Liver (tissue), 9 donors: ENCODE results near the gene ISX. TPM values are rescaled to one million over a fixed set of nuclear protein-coding genes. Genes with fewer than 3 reads are reported as not detected.
A peak's percentile ranks its signal among the peaks of the same experiment; 100 is the strongest.

Experiments used
- DNase-seq: peaks from one replicate; pipeline ENCODE4 v3.0.0-alpha.2; 2017; ENCODE audit warnings: low spot score
- H3K27ac ChIP-seq, 2 donors: one replicate each; pipeline ENCODE4 v1.7.0; 2013; ENCODE audit warnings: inconsistent platforms in 2 of 2, low read length in 2 of 2, control low read depth in 1 of 2, low read depth in 1 of 2, mild to moderate bottlenecking in 1 of 2
- H3K27me3 ChIP-seq, 4 donors: one replicate each; pipeline versions ENCODE4 v1.6.1 to v1.7.0; 2013; ENCODE audit warnings: low read length in 3 of 4, inconsistent platforms in 1 of 4, mild to moderate bottlenecking in 1 of 4, moderate library complexity in 1 of 4; ENCODE audit not compliant: control insufficient read depth in 4 of 4, insufficient read depth in 4 of 4
- H3K36me3 ChIP-seq, 4 donors: one replicate each; pipeline versions ENCODE4 v1.6.1 to v1.7.0; 2013; ENCODE audit warnings: low read length in 3 of 4, mild to moderate bottlenecking in 3 of 4, low read depth in 1 of 4, moderate library complexity in 1 of 4; ENCODE audit not compliant: control insufficient read depth in 4 of 4, insufficient read depth in 3 of 4
- H3K4me1 ChIP-seq, 4 donors: one replicate each; pipeline versions ENCODE4 v1.6.1 to v1.7.0; 2013; ENCODE audit warnings: low read length in 3 of 4, mild to moderate bottlenecking in 3 of 4, moderate library complexity in 1 of 4; ENCODE audit not compliant: control insufficient read depth in 4 of 4, insufficient read depth in 4 of 4
- H3K4me3 ChIP-seq, 3 donors: one replicate each; pipeline versions ENCODE4 v1.6.1 to v1.7.0; 2013; ENCODE audit warnings: low read length in 3 of 3, control low read depth in 1 of 3, low read depth in 1 of 3, mild to moderate bottlenecking in 1 of 3
- H3K9ac ChIP-seq, 2 donors: one replicate each; pipeline ENCODE4 v1.7.0; 2013; ENCODE audit warnings: low read length in 2 of 2, mild to moderate bottlenecking in 2 of 2, moderate library complexity in 2 of 2, control low read depth in 1 of 2, low read depth in 1 of 2
- H3K9me3 ChIP-seq, 4 donors: one replicate each; pipeline versions ENCODE4 v1.6.1 to v1.7.0; 2013; ENCODE audit warnings: low read length in 3 of 4; ENCODE audit not compliant: control insufficient read depth in 4 of 4
- EGR1 ChIP-seq, 2 donors: IDR thresholded peaks; 2 replicates each; pipeline ENCODE4 v1.6.1; 2016 to 2018; ENCODE audit warnings: antibody characterized with exemption in 2 of 2, low read depth in 2 of 2
- FOXA1 ChIP-seq: IDR thresholded peaks from 2 replicates; pipeline ENCODE4 v1.6.1; 2016; ENCODE audit warnings: antibody characterized with exemption
- FOXA2 ChIP-seq: IDR thresholded peaks from 2 replicates; pipeline ENCODE4 v1.6.1; 2016; ENCODE audit warnings: antibody characterized with exemption
- GABPA ChIP-seq, 2 donors: IDR thresholded peaks in 1 of 2; conservative IDR thresholded peaks in 1 of 2; 2 replicates each; pipeline ENCODE4 v1.6.1; 2016; ENCODE audit warnings: antibody characterized with exemption in 2 of 2, mild to moderate bottlenecking in 1 of 2, moderate library complexity in 1 of 2
- HNF4A ChIP-seq, 2 donors: conservative IDR thresholded peaks; 2 replicates each; pipeline ENCODE4 v1.6.1; 2016; ENCODE audit warnings: antibody characterized with exemption in 2 of 2, mild to moderate bottlenecking in 2 of 2
- HNF4G ChIP-seq: IDR thresholded peaks from 2 replicates; pipeline ENCODE4 v1.6.1; 2016; ENCODE audit warnings: antibody characterized with exemption
- JUND ChIP-seq, 2 donors: IDR thresholded peaks; 2 replicates each; pipeline ENCODE4 v1.6.1; 2016; ENCODE audit warnings: antibody characterized with exemption in 2 of 2
- NR2F2 ChIP-seq: IDR thresholded peaks from 2 replicates; pipeline ENCODE4 v1.6.1; 2016; ENCODE audit warnings: antibody characterized with exemption
- RAD21 ChIP-seq, 2 donors: IDR thresholded peaks; 2 replicates each; pipeline ENCODE4 v1.6.1; 2016; ENCODE audit warnings: antibody characterized with exemption in 2 of 2, mild to moderate bottlenecking in 2 of 2
- RXRA ChIP-seq, 2 donors: IDR thresholded peaks; 2 replicates each; pipeline ENCODE4 v1.6.1; 2017 to 2018; ENCODE audit warnings: antibody characterized with exemption in 2 of 2, mild to moderate bottlenecking in 1 of 2
- SP1 ChIP-seq: IDR thresholded peaks from 2 replicates; pipeline ENCODE4 v1.6.1; 2018; ENCODE audit warnings: antibody characterized with exemption, mild to moderate bottlenecking
- TAF1 ChIP-seq: conservative IDR thresholded peaks from 2 replicates; pipeline ENCODE4 v1.6.1; 2016; ENCODE audit warnings: antibody characterized with exemption, mild to moderate bottlenecking
- YY1 ChIP-seq: IDR thresholded peaks from 2 replicates; pipeline ENCODE4 v1.6.1; 2016; ENCODE audit warnings: antibody characterized with exemption, mild to moderate bottlenecking
- WGBS: extraction: QIAGEN DNeasy Blood & Tissue Kit; methylation state at CpG from one replicate; pipeline ENCODE4 v1.1.7; 2013; 5-methylcytosine and 5-hydroxymethylcytosine counted together
- polyA plus RNA-seq, 2 donors: library from polyadenylated mRNA; stranded (reverse) in 1 of 2; unstranded in 1 of 2; fragments of 200-250 nt in 1 of 2; fragments of >200 nt in 1 of 2; fragmentation: Nextera tagmentation in 1 of 2; extraction: Ambion mirVana in 1 of 2; gene quantifications; one replicate each; pipeline versions ENCODE4 v1.2.1 to v1.2.3, GENCODE V29; 2013 to 2015
- total RNA-seq, 2 donors: library from RNA; depleted of rRNA; stranded (reverse); fragments of >200 nt; gene quantifications; one replicate each; pipeline ENCODE4 v1.2.3, GENCODE V29; 2014
- TF ChIP-seq, protein P1 (sequence below): IDR thresholded peaks from 2 replicates; pipeline ENCODE4 v1.6.1; 2016; ENCODE audit warnings: antibody characterized with exemption
- TF ChIP-seq, protein P2 (sequence below): IDR thresholded peaks from 2 replicates; pipeline ENCODE4 v1.6.1; 2016; ENCODE audit warnings: antibody characterized with exemption, mild to moderate bottlenecking
- donor health status: healthy.
- donor health status: healthy.
- donor health status: healthy.
- donor health status: healthy.
- donor health status: healthy.

Gene ISX
- 1 to 10 TPM in 1 of 2 donors, not detected in 1; 2.7 TPM for total RNA-seq
- under 1 TPM in 1 of 2 donors, not detected in 1; 0.03 TPM for polyA plus RNA-seq

DNA sequence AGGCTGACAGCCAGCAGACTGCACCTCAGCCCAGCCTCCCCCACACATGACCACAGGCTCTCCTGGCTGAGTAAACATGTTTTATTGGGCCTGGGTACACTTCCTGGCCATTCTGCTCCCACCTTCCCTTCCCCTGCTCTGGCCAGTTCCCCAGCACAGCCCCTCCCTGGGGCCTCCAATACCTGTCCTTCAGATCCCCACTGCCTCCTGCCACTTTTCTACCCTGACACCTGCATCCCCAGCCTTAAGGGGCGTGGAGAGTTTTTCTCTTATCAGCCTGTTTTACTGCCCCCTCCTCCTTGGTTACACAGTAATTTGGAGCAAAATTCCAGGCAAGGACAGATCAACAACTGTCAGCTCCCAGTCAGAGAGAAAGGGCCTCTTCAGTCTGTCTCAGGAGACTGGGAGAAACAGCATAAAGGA lies at the start of gene ISX:
Gene ISX, plus strand, starts transcription at position 363 of the 423 bp plus-strand sequence. CDS start 930 bp downstream, outside the sequence.
- Histone ChIP-seq H3K9ac (no peak within 1 kb of the TSS), H3K4me3 (no peak within 1 kb of the TSS), H3K4me1 (no peaks in the 10 kb centered on the region), H3K27ac (no peak within 1 kb of the TSS), H3K27me3 (no peaks in the 10 kb centered on the region), H3K9me3 (no peaks in the 10 kb centered on the region), H3K36me3 (no peaks in the 10 kb centered on the region)
- no peak for TF ChIP-seq TAF1
- TF ChIP-seq FOXA1, result no peak
- no peak for TF ChIP-seq RXRA (IDR thresholded peaks at IDR 0.05)
- no peak for TF ChIP-seq FOXA2
- no peak for TF ChIP-seq YY1
- TF ChIP-seq GABPA (IDR thresholded peaks at IDR 0.05 in 1 of 2, conservative IDR thresholded peaks at IDR 0.05 in 1 of 2), result no peak
- TF ChIP-seq HNF4G, result no peak
- no peak for TF ChIP-seq HNF4A (conservative IDR thresholded peaks at IDR 0.05)
- TF ChIP-seq JUND (IDR thresholded peaks at IDR 0.05), result no peak
- TF ChIP-seq, protein P1, sequence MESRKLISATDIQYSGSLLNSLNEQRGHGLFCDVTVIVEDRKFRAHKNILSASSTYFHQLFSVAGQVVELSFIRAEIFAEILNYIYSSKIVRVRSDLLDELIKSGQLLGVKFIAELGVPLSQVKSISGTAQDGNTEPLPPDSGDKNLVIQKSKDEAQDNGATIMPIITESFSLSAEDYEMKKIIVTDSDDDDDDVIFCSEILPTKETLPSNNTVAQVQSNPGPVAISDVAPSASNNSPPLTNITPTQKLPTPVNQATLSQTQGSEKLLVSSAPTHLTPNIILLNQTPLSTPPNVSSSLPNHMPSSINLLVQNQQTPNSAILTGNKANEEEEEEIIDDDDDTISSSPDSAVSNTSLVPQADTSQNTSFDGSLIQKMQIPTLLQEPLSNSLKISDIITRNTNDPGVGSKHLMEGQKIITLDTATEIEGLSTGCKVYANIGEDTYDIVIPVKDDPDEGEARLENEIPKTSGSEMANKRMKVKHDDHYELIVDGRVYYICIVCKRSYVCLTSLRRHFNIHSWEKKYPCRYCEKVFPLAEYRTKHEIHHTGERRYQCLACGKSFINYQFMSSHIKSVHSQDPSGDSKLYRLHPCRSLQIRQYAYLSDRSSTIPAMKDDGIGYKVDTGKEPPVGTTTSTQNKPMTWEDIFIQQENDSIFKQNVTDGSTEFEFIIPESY, result no peak
- no peak for TF ChIP-seq EGR1 (IDR thresholded peaks at IDR 0.05; ENCODE audit: low read depth in 2 of 2)
- no peak for TF ChIP-seq RAD21 (IDR thresholded peaks at IDR 0.05)
- no peak for TF ChIP-seq NR2F2
- no peak for TF ChIP-seq SP1
- 41% methylated on average over 1 of the region's 1 CpG for WGBS
- DNase-seq, result peak; percentile 44

DNA sequence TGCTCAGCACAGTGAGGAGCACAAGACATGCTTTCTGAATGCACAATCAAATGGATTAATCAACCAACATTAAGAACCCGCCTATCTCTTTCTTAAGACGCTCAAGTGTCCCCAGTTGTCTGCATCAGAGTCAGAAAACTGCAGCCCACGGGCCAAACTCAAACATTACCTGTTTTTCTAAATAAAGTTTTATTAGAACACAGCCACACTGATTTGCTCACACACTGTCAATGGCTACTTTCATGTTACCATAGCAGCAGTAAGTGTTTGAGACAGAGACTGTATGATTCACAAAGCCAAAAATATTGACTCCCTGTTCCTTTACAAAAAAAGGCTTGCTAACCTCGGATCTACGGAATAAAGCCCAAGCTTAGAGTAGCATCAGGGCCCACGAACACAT lies 49.0 kb upstream of the ISX start:
- no peaks in the 10 kb centered on the region for H3K9me3 ChIP-seq
- H3K27me3 ChIP-seq, result peaks cover 0 to 3% (median 0%) of the 10 kb centered on the region in 4 donors
- TF ChIP-seq EGR1 (IDR thresholded peaks at IDR 0.05; ENCODE audit: low read depth in 2 of 2) (no peak), RAD21 (IDR thresholded peaks at IDR 0.05) (no peak), FOXA2 (no peak), RXRA (IDR thresholded peaks at IDR 0.05) (no peak), NR2F2 (no peak), SP1 (no peak), TAF1 (no peak), GABPA (IDR thresholded peaks at IDR 0.05 in 1 of 2, conservative IDR thresholded peaks at IDR 0.05 in 1 of 2) (no peak), FOXA1 (no peak)
- TF ChIP-seq, protein P2, sequence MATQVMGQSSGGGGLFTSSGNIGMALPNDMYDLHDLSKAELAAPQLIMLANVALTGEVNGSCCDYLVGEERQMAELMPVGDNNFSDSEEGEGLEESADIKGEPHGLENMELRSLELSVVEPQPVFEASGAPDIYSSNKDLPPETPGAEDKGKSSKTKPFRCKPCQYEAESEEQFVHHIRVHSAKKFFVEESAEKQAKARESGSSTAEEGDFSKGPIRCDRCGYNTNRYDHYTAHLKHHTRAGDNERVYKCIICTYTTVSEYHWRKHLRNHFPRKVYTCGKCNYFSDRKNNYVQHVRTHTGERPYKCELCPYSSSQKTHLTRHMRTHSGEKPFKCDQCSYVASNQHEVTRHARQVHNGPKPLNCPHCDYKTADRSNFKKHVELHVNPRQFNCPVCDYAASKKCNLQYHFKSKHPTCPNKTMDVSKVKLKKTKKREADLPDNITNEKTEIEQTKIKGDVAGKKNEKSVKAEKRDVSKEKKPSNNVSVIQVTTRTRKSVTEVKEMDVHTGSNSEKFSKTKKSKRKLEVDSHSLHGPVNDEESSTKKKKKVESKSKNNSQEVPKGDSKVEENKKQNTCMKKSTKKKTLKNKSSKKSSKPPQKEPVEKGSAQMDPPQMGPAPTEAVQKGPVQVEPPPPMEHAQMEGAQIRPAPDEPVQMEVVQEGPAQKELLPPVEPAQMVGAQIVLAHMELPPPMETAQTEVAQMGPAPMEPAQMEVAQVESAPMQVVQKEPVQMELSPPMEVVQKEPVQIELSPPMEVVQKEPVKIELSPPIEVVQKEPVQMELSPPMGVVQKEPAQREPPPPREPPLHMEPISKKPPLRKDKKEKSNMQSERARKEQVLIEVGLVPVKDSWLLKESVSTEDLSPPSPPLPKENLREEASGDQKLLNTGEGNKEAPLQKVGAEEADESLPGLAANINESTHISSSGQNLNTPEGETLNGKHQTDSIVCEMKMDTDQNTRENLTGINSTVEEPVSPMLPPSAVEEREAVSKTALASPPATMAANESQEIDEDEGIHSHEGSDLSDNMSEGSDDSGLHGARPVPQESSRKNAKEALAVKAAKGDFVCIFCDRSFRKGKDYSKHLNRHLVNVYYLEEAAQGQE, result no peak
- TF ChIP-seq, protein P1, result no peak
- no peak overlapping the region for H3K27ac ChIP-seq
- H3K4me1 ChIP-seq, result no peaks in the 10 kb centered on the region
- no peaks in the 10 kb centered on the region for H3K36me3 ChIP-seq
- H3K4me3 ChIP-seq, result no peak overlapping the region
- DNase-seq, result no peak
- H3K9ac ChIP-seq, result no peak overlapping the region
- WGBS, result 75% methylated on average over 6 of the region's 6 CpGs
